Type B pancreatic cell (in vitro differentiated cells): ENCODE measurements around the gene SLC39A8. TPM values are rescaled to one million over a fixed set of nuclear protein-coding genes. Genes with fewer than 3 reads are reported as not detected.
A peak's percentile ranks its signal among the peaks of the same experiment; 100 is the strongest.
"Not testable (repeated sequence)": the region's sequence is repeated elsewhere in the genome, so short reads cannot be mapped to it uniquely, and the experiment has no call there.

Source experiments
- DNase-seq: peaks from one replicate; pipeline ENCODE4 v3.0.0; 2021; ENCODE audit warnings: mixed read lengths; ENCODE audit not compliant: unreplicated experiment; ENCODE audit errors: extremely low spot score
- H3K27ac Mint-ChIP-seq: 2 replicates; pipeline ENCODE4 v1.8.0; 2021; ENCODE audit warnings: mild to moderate bottlenecking, mixed read lengths
- H3K27me3 Mint-ChIP-seq: 2 replicates; pipeline ENCODE4 v1.8.0; 2021; ENCODE audit warnings: mixed read lengths
- H3K36me3 Mint-ChIP-seq: 2 replicates; pipeline ENCODE4 v1.8.0; 2021; ENCODE audit warnings: mixed read lengths
- H3K4me1 Mint-ChIP-seq: one replicate; pipeline ENCODE4 v1.8.0; 2021; ENCODE audit warnings: mixed read lengths; ENCODE audit not compliant: unreplicated experiment
- H3K4me3 Mint-ChIP-seq: 2 replicates; pipeline ENCODE4 v1.8.0; 2021; ENCODE audit warnings: mild to moderate bottlenecking, mixed read lengths
- H3K9me3 Mint-ChIP-seq: 2 replicates; pipeline ENCODE4 v1.8.0; 2021; ENCODE audit warnings: mixed read lengths
- CTCF ChIP-seq: fragments of 200-600 bp; sonication (generic); conservative IDR thresholded peaks from 2 replicates; pipeline ENCODE4 v1.5.0; 2021; ENCODE audit warnings: antibody characterized with exemption, mild to moderate bottlenecking
- total RNA-seq: library from RNA; stranded (reverse); gene quantifications from 2 replicates; pipeline ENCODE4 v1.2.1, GENCODE V29; 2021; ENCODE audit warnings: low replicate concordance

Gene SLC39A8
- total RNA-seq, 1 donor from 2014 or later: 8.3 TPM

GRCh38 chr4:102281171-102281839 is 64.0 kb downstream of the SLC39A8 start:
- Mint-ChIP-seq H3K36me3 (peaks cover 6% of the 10 kb centered on the region), H3K4me3 (no peak overlapping the region), H3K9me3 (no peaks in the 10 kb centered on the region), H3K27ac (no peak overlapping the region), H3K27me3 (no peaks in the 10 kb centered on the region), H3K4me1 (no peaks in the 10 kb centered on the region)
- no peak for TF ChIP-seq CTCF
- DNase-seq: no peak

- H3K4me3 Mint-ChIP-seq, DNase-seq, H3K27me3 Mint-ChIP-seq, H3K9me3 Mint-ChIP-seq, H3K4me1 Mint-ChIP-seq, H3K36me3 Mint-ChIP-seq, H3K27ac Mint-ChIP-seq: not testable (repeated sequence)
These were observed 72.0 kb downstream of the SLC39A8 start for GRCh38 chr4:102273317-102273716.

- Mint-ChIP-seq H3K36me3 (peaks cover 3% of the 10 kb centered on the region), H3K9me3 (no peaks in the 10 kb centered on the region), H3K4me1 (no peaks in the 10 kb centered on the region)
These were observed 73.0 kb downstream of the SLC39A8 start for GRCh38 chr4:102272318-102272717.

GRCh38 chr4:102268355-102268754 is 76.9 kb downstream of the SLC39A8 start:
- no peaks in the 10 kb centered on the region for H3K4me1 Mint-ChIP-seq
- no peaks in the 10 kb centered on the region for H3K27me3 Mint-ChIP-seq
- H3K27ac Mint-ChIP-seq: no peak overlapping the region
- TF ChIP-seq CTCF: no peak
- no peaks in the 10 kb centered on the region for H3K9me3 Mint-ChIP-seq
- H3K4me3 Mint-ChIP-seq: no peak overlapping the region
- no peak for DNase-seq
- peaks cover 3% of the 10 kb centered on the region for H3K36me3 Mint-ChIP-seq

More at GRCh38 chr4:102272318-102272717, 73.0 kb downstream of the SLC39A8 start:
- H3K27ac Mint-ChIP-seq: no peak overlapping the region
- H3K27me3 Mint-ChIP-seq: no peaks in the 10 kb centered on the region
- H3K4me3 Mint-ChIP-seq: no peak overlapping the region
- no peak for TF ChIP-seq CTCF
- no peak for DNase-seq

- H3K27ac Mint-ChIP-seq: no peak overlapping the region
- H3K9me3 Mint-ChIP-seq: no peaks in the 10 kb centered on the region
- peaks cover 3% of the 10 kb centered on the region for H3K36me3 Mint-ChIP-seq
- H3K27me3 Mint-ChIP-seq: no peaks in the 10 kb centered on the region
- peak; percentile 79 for TF ChIP-seq CTCF
- peak overlapping the region; percentile 3 for H3K4me3 Mint-ChIP-seq
- no peak for DNase-seq
- peaks cover 4% of the 10 kb centered on the region for H3K4me1 Mint-ChIP-seq
These were observed 82.1 kb downstream of the SLC39A8 start for GRCh38 chr4:102263024-102263787.

- H3K27ac Mint-ChIP-seq: no peak overlapping the region
- no peak overlapping the region for H3K4me3 Mint-ChIP-seq
- H3K4me1 Mint-ChIP-seq: peaks cover 4% of the 10 kb centered on the region
- H3K36me3 Mint-ChIP-seq: no peaks in the 10 kb centered on the region
- no peak for DNase-seq
- no peaks in the 10 kb centered on the region for H3K9me3 Mint-ChIP-seq
- no peaks in the 10 kb centered on the region for H3K27me3 Mint-ChIP-seq
- TF ChIP-seq CTCF: no peak
These were observed 85.6 kb downstream of the SLC39A8 start for GRCh38 chr4:102259702-102260101.
